ENCODE results near the gene COL12A1.

Gene COL12A1

DNA sequence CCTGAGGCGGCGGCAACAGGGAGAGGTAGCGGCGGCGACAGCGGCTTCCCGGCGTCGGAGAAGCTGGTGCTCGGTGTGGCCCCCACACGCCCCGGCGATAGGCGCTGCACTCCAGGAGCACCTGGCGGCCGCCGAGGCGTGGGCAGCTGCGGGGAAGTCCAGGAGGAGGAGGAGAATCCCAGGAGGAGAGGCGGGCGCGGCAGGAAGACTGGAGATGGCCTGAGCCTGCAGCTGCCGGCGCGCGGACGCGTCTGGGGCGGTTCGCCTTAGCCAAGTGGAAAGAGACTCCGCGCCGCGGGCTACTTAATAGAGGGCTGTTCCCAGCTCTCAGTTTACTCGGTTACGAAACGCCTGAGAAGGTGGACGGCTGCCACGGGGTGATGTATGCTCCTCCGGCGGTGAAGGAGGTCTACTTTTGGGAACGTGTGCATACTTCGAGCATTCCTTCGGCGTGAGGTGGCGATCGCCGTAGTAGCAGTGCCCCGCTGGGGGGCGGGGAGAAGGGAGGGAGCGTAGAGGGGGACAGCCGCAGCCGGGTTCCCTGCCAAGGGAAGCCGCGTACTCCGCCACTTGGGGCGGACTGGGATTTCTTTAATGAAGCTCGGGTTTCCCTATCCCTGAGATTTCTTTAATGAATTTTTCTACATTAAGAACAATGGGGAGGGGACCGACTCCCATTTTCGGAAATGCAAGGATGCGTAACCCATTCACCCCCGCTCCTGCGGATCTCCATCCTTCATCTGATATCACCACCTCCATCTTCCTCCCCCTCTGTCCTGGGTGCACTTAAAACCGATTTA lies at the start of gene COL12A1:
Gene COL12A1, minus strand, starts transcription at position 278 of the 800 bp plus-strand sequence. CDS start 3,261 bp downstream, outside the sequence.
- DNase-seq, result peak; percentile 19 to 33

- DNase-seq, result no peak
Observed at GRCh38 chr6:75250552-75250951, 44.7 kb upstream of the COL12A1 start.

DNA sequence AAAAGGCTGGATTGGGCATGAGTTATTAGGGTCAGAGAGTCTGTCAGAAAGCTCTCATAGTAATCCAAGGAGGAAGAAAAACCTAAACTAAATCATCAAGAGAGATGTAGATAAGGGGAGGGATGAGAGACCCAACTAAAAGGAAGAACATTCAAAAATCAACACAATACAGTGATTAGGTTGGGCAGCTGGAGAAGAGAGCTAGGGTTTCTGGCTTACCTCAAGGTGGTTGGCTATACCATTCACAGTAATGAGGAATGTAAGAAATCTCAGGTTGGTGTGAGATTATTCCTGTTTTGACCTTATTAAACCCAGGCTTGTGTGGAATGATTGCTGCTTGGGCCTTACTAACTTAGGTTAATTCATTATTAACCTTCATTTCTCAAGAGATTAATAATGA lies 44.0 kb upstream of the COL12A1 start:
- no peak for DNase-seq

DNA sequence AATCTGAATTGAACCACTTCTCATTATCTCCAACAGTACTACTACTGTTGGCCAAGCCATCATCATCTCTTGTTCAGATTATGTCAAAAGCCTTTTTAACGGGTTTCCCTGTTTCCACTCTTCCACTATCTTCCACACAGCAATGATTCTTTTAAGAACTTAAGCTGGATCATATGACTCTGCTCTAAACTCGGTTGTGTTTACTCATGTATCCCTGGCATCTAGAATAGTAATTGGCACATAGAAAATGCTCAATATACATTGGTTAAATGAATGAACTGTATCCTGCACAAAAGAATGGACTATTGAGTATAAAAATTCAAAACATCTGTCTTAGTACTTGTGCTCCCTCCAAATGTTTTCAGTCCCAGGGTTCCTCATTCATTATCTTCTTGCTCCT lies 40.5 kb upstream of the COL12A1 start:
- DNase-seq, result no peak

- DNase-seq, result no peak
Observed at GRCh38 chr6:75244063-75244584, 38.3 kb upstream of the COL12A1 start.

DNA sequence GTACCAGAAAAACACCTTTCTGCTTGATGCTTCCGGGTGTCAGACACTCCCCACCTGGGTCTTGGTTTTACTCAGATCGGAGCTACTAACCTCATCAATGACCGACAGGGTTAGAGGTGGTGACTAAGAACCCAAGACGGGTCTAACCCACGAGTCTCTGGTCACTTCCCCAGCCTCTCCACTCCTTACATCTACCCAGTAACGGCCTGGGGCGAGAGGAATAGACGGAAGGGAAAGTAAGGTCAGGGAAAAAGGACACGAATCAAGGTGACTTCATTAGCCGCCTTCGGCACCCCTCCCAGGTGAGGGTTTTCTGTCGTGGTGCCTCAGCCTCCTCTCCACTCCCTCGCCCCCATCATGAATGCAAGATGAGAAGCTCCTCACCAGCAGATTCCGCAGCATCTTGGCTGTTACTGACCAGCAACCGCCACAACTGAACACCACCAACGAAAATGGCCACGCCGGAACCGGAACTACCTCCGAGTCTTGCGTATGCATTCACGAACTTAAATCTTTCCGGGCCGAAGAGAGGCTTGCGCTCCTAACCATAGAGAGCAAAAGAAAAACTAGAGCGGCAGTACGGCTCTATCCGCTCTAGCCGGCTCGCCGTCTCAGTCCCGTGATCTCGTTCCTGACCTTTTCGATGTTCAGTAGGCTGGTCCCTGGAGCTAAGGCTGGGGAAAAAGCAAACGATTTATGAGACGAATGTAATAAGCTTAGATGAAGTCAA lies 37.6 kb upstream of the COL12A1 start, which contains the start of gene COX7A2:
Gene COX7A2, minus strand, starts transcription at position 469 of the 730 bp plus-strand sequence. Its CDS starts 67 bp downstream, at position 402.
- DNase-seq, result peak; percentile 84 to 87

GRCh38 chr6:75236630-75237029 lies 30.8 kb upstream of the COL12A1 start:
- DNase-seq, result no peak

DNA sequence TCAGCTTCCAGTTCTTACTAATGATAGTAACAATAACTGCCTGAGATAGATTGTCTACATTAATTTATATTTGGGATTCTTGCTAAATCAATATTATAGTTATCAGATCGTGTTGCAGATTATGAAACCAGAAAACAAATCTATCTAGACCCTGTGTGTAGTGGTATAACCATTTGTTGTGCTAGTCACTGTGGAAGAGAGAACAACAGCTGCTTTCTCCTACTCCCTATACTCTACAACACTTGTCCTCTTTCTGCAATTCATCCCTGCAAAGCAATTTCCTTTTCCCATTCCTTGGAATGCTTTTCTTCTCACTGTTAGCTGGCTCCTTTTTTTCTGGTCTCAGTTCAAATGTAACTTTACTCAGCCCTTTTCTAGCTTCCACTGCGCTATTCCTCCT lies 29.4 kb upstream of the COL12A1 start:
- no peak for DNase-seq

GRCh38 chr6:75234126-75234865 lies 28.4 kb upstream of the COL12A1 start:
- DNase-seq, result no peak

GRCh38 chr6:75233092-75233615 lies 27.3 kb upstream of the COL12A1 start:
- no peak for DNase-seq

GRCh38 chr6:75230484-75231325 lies 24.9 kb upstream of the COL12A1 start:
- no peak for DNase-seq

DNA sequence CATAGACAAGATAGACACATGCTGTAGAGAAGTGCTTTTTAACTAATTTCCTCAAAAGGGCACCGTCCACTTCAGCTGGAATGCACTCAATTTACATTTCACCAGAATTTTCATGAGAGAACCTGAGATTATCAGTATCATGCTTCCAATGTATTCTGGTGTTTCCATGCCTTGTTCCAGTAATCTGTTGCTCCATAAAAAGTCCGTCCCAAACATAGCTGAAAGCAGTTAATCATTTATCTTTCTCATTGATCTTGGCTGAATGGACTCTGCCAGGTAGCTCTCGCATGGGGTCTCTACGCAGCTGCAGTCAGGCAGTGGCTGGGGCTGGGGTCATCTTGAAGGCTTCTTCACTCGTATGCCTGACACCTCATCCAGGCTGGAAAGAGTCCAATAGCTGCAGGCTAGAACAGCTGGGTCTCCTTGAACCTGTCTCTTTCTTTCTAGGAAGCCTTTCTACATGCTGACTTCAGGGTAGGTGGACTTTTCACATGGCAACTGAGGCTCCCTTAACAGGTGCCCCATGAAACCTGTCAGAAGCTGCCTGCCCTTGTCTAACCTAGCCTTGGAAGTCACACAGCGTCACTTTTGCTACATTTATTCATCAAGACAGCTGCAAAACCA lies 18.6 kb upstream of the COL12A1 start:
- no peak for DNase-seq

GRCh38 chr6:75223428-75223827 lies 17.6 kb upstream of the COL12A1 start:
- DNase-seq, result no peak

- no peak for DNase-seq
Observed at GRCh38 chr6:75222261-75222660, 16.4 kb upstream of the COL12A1 start.

GRCh38 chr6:75221116-75221515 lies 15.3 kb upstream of the COL12A1 start:
- no peak for DNase-seq

DNA sequence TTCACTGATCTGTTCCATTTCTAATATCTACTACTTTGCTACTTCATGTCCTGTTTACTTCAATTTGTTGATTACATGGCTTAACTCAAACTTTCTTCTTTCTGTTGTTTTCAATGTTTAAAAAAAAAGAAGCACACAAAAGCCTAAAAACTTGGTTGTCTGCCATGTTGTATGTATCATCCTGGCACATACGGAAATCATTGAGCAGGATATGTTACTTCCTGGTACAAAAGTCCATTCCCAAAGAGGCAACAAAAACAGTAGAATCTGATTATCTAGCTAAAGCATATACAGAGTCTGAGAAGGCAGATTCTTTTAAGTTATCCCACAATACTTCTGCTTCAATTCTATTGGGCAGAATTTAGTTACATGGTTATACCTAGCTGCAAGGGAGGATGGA lies 14.5 kb upstream of the COL12A1 start:
- DNase-seq, result no peak

- DNase-seq, result no peak
Observed at GRCh38 chr6:75219263-75219662, 13.4 kb upstream of the COL12A1 start.

GRCh38 chr6:75217193-75217592 lies 11.3 kb upstream of the COL12A1 start:
- DNase-seq, result no peak

GRCh38 chr6:75215291-75215690 lies 9.4 kb upstream of the COL12A1 start:
- DNase-seq, result no peak

- DNase-seq, result no peak
Observed at GRCh38 chr6:75213732-75214131, 7.9 kb upstream of the COL12A1 start.

GRCh38 chr6:75213112-75213511 lies 7.3 kb upstream of the COL12A1 start:
- no peak for DNase-seq

All from stimulated activated CD4-positive, alpha-beta T cell treated with anti-CD3 and anti-CD28 coated beads, Interleukin-2, amount 100 ng/mL, for 24 hours (primary cell).